OCI-LY3 (cell line): ENCODE data around the gene CYP39A1.

Experiments used
- EZH2phosphoT487 ChIP-seq: fragments of 200-600 bp; shearing (Covaris generic); IDR thresholded peaks from 2 replicates; pipeline ENCODE4 v1.6.1; 2018; ENCODE audit warnings: antibody characterized with exemption, mixed run types, low read depth
- TF ChIP-seq, protein P1 (sequence below): fragments of 200-600, 300-600 bp; sonication (generic); IDR thresholded peaks from 2 replicates; pipeline ENCODE4 v1.5.1; 2014; ENCODE audit warnings: antibody characterized with exemption, low read length, low read depth

DNA sequence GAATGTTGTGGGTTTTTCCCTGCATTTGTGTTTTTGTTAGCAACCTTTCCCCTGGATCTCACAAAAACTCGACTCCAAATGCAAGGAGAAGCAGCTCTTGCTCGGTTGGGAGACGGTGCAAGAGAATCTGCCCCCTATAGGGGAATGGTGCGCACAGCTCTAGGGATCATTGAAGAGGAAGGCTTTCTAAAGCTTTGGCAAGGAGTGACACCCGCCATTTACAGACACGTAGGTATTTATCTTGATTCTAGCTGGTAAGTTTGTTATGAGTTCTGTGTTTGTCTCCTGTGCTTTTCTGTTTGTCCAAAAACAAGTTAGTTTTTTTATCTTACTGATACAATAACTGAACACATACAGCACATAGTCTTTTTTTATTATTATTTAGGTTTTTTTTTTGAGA is 3.2 kb upstream of the CYP39A1 start:
- TF ChIP-seq, protein P1, sequence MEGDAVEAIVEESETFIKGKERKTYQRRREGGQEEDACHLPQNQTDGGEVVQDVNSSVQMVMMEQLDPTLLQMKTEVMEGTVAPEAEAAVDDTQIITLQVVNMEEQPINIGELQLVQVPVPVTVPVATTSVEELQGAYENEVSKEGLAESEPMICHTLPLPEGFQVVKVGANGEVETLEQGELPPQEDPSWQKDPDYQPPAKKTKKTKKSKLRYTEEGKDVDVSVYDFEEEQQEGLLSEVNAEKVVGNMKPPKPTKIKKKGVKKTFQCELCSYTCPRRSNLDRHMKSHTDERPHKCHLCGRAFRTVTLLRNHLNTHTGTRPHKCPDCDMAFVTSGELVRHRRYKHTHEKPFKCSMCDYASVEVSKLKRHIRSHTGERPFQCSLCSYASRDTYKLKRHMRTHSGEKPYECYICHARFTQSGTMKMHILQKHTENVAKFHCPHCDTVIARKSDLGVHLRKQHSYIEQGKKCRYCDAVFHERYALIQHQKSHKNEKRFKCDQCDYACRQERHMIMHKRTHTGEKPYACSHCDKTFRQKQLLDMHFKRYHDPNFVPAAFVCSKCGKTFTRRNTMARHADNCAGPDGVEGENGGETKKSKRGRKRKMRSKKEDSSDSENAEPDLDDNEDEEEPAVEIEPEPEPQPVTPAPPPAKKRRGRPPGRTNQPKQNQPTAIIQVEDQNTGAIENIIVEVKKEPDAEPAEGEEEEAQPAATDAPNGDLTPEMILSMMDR, result no peak
- no peak for TF ChIP-seq EZH2phosphoT487
